HCT116 (cell line): ENCODE data around the gene GABARAP.

Experiments
- CEBPB ChIP-seq: IDR thresholded peaks from 2 replicates; pipeline ENCODE4 v1.6.1; 2012; ENCODE audit warnings: low read depth
- CTCF ChIP-seq, 3 experiments: fragments of 200-600 bp in 1 of 3; sonication (generic) in 1 of 3; IDR thresholded peaks in 2 of 3; conservative IDR thresholded peaks in 1 of 3; 2 replicates each; pipeline ENCODE4 v1.5.1; 2012 to 2017; ENCODE audit warnings: low read depth in 2 of 3, low read length in 2 of 3, antibody characterized with exemption in 1 of 3, borderline replicate concordance in 1 of 3, control low read depth in 1 of 3, mild to moderate bottlenecking in 1 of 3, mixed read lengths in 1 of 3, mixed run types in 1 of 3, moderate library complexity in 1 of 3; ENCODE audit not compliant: insufficient read depth in 1 of 3
- POLR2A ChIP-seq: IDR thresholded peaks from 2 replicates; pipeline ENCODE4 v1.7.0; 2011; ENCODE audit warnings: borderline replicate concordance; ENCODE audit not compliant: insufficient read depth, insufficient read length; ENCODE audit errors: extremely low read depth
- SP1 ChIP-seq: IDR thresholded peaks from 2 replicates; pipeline ENCODE4 v1.6.1; 2012; ENCODE audit warnings: low read depth
- YY1 ChIP-seq: IDR thresholded peaks from 2 replicates; pipeline ENCODE4 v1.6.1; 2011; ENCODE audit warnings: low read length, low read depth, moderate library complexity, mild to moderate bottlenecking; ENCODE audit not compliant: insufficient replicate concordance; ENCODE audit errors: extremely low read depth
- ZNF274 ChIP-seq: fragments of 200-500 bp; sonication (Bioruptor generic); IDR thresholded peaks from 2 replicates; pipeline ENCODE4 v1.6.1; 2014; ENCODE audit warnings: mild to moderate bottlenecking, low read depth, low read length, inconsistent platforms

- TF ChIP-seq YY1 (no peak), ZNF274 (no peak), POLR2A (no peak), CTCF (IDR thresholded peaks at IDR 0.05 in 2 of 3, conservative IDR thresholded peaks at IDR 0.05 in 1 of 3; ENCODE audit: borderline replicate concordance in 1 of 3, insufficient read depth in 1 of 3, low read depth in 2 of 3, low read length in 2 of 3) (no peak), SP1 (no peak), CEBPB (no peak)
Measured at GRCh38 chr17:7248796-7249195, 6.5 kb upstream of the GABARAP start.
